ENCODE measurements around the gene SIGLEC15. TPM values are rescaled to one million over a fixed set of nuclear protein-coding genes. Genes with fewer than 3 reads are reported as not detected.

The SIGLEC15 gene
- total and polyA plus RNA-seq, 2 donors from 2014 or later = 1.2 TPM; not detected in 1

DNA sequence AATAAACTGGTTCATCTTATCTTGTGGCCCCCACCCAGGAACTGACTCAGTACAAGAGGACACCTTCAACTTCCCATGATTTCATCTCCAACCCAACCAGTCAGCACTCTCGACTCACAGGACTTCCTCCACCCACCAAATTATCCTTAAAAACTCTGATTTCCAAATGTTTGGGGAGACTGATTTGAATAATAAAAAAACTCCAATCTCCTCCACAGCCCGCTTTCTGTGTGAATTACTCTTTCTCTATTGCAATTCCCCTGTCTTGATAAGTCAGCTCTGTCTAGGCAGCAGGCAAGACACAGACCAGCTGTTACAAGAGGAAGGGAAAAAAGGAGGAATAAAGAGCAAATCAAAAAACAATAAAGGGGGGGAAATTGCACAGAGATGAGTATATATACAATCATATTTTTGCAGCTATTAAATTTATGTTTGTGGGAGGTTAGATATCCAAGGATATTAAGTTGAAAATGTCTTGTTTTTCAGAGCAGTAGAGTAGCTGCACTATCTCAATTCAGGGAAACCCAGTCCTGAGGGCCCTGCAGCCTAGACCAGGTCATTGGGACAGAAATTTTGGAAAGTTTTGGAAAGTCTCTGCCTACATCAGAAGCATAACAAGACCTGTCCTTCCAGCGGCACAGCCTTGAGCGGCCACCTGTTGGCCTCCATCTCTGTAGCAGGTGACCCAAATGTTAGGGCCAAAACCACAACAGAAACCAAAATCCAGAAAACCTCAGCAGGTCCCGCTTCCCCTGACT lies 32.8 kb upstream of the SIGLEC15 start:
- Histone ChIP-seq H3K27me3 (ENCODE audit: control insufficient read depth, insufficient read depth, low read length) (no peaks in the 10 kb centered on the region), H3K9ac (ENCODE audit: low read length in 3 of 3) (no peak overlapping the region), H3K9me3 (ENCODE audit: control insufficient read depth in 2 of 3, insufficient read depth in 1 of 3, low read length in 3 of 3) (peaks cover 0 to 4% (median 0%) of the 10 kb centered on the region in 3 donors), H3K4me1 (ENCODE audit: control insufficient read depth in 2 of 3, insufficient read depth in 2 of 3, low read depth in 1 of 3, low read length in 3 of 3) (no peaks in the 10 kb centered on the region), H3K4me3 (ENCODE audit: low read length in 3 of 3) (no peak overlapping the region), H3K27ac (ENCODE audit: low read depth in 2 of 2, low read length in 2 of 2) (no peak overlapping the region), H3K36me3 (ENCODE audit: control insufficient read depth in 2 of 3, insufficient read depth in 3 of 3, low read length in 3 of 3) (no peaks in the 10 kb centered on the region)
- TF ChIP-seq, protein P1, sequence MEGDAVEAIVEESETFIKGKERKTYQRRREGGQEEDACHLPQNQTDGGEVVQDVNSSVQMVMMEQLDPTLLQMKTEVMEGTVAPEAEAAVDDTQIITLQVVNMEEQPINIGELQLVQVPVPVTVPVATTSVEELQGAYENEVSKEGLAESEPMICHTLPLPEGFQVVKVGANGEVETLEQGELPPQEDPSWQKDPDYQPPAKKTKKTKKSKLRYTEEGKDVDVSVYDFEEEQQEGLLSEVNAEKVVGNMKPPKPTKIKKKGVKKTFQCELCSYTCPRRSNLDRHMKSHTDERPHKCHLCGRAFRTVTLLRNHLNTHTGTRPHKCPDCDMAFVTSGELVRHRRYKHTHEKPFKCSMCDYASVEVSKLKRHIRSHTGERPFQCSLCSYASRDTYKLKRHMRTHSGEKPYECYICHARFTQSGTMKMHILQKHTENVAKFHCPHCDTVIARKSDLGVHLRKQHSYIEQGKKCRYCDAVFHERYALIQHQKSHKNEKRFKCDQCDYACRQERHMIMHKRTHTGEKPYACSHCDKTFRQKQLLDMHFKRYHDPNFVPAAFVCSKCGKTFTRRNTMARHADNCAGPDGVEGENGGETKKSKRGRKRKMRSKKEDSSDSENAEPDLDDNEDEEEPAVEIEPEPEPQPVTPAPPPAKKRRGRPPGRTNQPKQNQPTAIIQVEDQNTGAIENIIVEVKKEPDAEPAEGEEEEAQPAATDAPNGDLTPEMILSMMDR (IDR thresholded peaks at IDR 0.05; ENCODE audit: borderline replicate concordance, extremely low read depth, insufficient read depth) = no peak
- no peak for DNase-seq
- intact Hi-C loops (cut with DNase I) = no loop called here
- FAIRE-seq = no peak

DNA sequence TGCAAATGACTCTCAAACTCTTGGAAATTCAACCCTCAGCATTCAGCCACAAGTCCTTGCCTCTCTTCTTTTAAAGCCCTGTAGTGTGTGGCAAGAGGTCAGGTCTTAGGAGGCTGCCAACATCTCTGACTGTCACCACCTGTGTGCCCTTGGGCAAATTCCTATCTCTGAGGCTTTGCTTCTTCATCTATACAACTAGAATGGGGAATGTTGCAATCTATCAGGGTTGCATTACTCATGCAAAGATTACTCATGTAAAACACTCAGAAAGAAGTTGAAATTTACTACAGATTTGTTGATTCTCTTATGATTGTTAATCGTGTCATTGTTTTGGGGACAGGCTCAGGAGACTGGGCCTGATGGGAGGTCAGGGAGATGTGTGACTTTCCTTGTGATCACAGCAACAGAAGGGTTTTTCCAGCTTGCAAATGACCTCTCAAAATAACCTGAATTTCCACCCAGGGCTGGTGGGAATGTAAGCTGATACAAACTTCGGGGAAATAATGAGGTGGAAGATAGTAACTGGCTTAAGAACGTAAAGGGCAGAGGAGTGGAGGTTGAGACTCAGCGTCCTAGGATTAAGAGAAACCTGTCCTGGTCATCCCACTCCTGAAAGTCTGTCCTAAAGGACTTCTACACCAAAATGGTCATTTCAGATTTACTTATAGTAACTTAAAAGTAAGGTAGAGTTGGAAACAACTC lies 32.1 kb upstream of the SIGLEC15 start:
- Histone ChIP-seq H3K27me3 (ENCODE audit: control insufficient read depth, insufficient read depth, low read length) (no peaks in the 10 kb centered on the region), H3K9ac (ENCODE audit: low read length in 3 of 3) (no peak overlapping the region), H3K4me1 (ENCODE audit: control insufficient read depth in 2 of 3, insufficient read depth in 2 of 3, low read depth in 1 of 3, low read length in 3 of 3) (no peaks in the 10 kb centered on the region), H3K27ac (ENCODE audit: low read depth in 2 of 2, low read length in 2 of 2) (no peak overlapping the region), H3K36me3 (ENCODE audit: control insufficient read depth in 2 of 3, insufficient read depth in 3 of 3, low read length in 3 of 3) (no peaks in the 10 kb centered on the region), H3K4me3 (ENCODE audit: low read length in 3 of 3) (no peak overlapping the region), H3K9me3 (ENCODE audit: control insufficient read depth in 2 of 3, insufficient read depth in 1 of 3, low read length in 3 of 3) (peaks cover 0 to 4% (median 0%) of the 10 kb centered on the region in 3 donors)
- FAIRE-seq (no peak), DNase-seq (no peak)
- TF ChIP-seq, protein P1 (IDR thresholded peaks at IDR 0.05; ENCODE audit: borderline replicate concordance, extremely low read depth, insufficient read depth) = no peak
- intact Hi-C loops (cut with DNase I) = no loop called here

GRCh38 chr18:45801416-45802004 lies 24.0 kb upstream of the SIGLEC15 start:
- intact Hi-C loops (cut with DNase I) = no loop called here

More at GRCh38 chr18:45801416-45802004, 24.0 kb upstream of the SIGLEC15 start:
- DNase-seq (no peak), FAIRE-seq (no peak)
- no peak overlapping the region for H3K4me3 ChIP-seq (ENCODE audit: low read length in 3 of 3)
- H3K4me1 ChIP-seq (ENCODE audit: control insufficient read depth in 2 of 3, insufficient read depth in 2 of 3, low read depth in 1 of 3, low read length in 3 of 3) = no peaks in the 10 kb centered on the region
- no peaks in the 10 kb centered on the region for H3K27me3 ChIP-seq (ENCODE audit: control insufficient read depth, insufficient read depth, low read length)
- peaks cover 0 to 6% (median 2%) of the 10 kb centered on the region in 3 donors for H3K9me3 ChIP-seq (ENCODE audit: control insufficient read depth in 2 of 3, insufficient read depth in 1 of 3, low read length in 3 of 3)
- H3K36me3 ChIP-seq (ENCODE audit: control insufficient read depth in 2 of 3, insufficient read depth in 3 of 3, low read length in 3 of 3) = no peaks in the 10 kb centered on the region
- TF ChIP-seq, protein P1 (IDR thresholded peaks at IDR 0.05; ENCODE audit: borderline replicate concordance, extremely low read depth, insufficient read depth) = no peak
- no peak overlapping the region for H3K9ac ChIP-seq (ENCODE audit: low read length in 3 of 3)
- H3K27ac ChIP-seq (ENCODE audit: low read depth in 2 of 2, low read length in 2 of 2) = no peak overlapping the region
